SK-N-SH (cell line): Measurements from ENCODE around the gene NOTUM. TPM values are rescaled to one million over a fixed set of nuclear protein-coding genes. Genes with fewer than 3 reads are reported as not detected.

Experiments used
- CTCF ChIA-PET: fragments of 300-600, 350-600 bp; formaldehyde crosslinking; extraction: SDS; loops from one replicate; lab custom pipeline; 2021; lab: Yijun Ruan, JAX
- POLR2A ChIA-PET: fragments of 350-600 bp; sonication (Branson Sonifier 250); formaldehyde crosslinking; extraction: SDS; loops from one replicate; lab custom pipeline; 2020; ENCODE audit warnings: antibody characterized with exemption, inconsistent platforms; lab: Yijun Ruan, JAX
- DNase-seq: peaks from one replicate; pipeline ENCODE4 v3.0.0; 2012
- H2AFZ ChIP-seq: fragments of 200-600 bp; sonication (generic); 2 replicates; pipeline ENCODE4 v1.8.1; 2016; ENCODE audit warnings: antibody characterized with exemption, mild to moderate bottlenecking, low read depth
- H3F3A ChIP-seq: fragments of 200-600 bp; sonication (generic); replicated peaks from 2 replicates; pipeline ENCODE3; 2016; ENCODE audit warnings: antibody characterized with exemption, mild to moderate bottlenecking; ENCODE audit not compliant: insufficient read depth
- H3K27ac ChIP-seq, 2 experiments: fragments of 200-500 bp in 1 of 2; fragments of 200-600 bp in 1 of 2; sonication (Bioruptor generic) in 1 of 2; sonication (generic), shearing (Covaris generic) in 1 of 2; 2 replicates each; pipeline versions ENCODE4 v1.5.1 to v1.6.1; 2014 to 2016; ENCODE audit warnings: low read depth in 2 of 2, inconsistent platforms in 1 of 2, low read length in 1 of 2, mild to moderate bottlenecking in 1 of 2, mixed read lengths in 1 of 2
- H3K27me3 ChIP-seq: fragments of 200-600 bp; sonication (generic), shearing (Covaris generic); 2 replicates; pipeline ENCODE4 v1.6.1; 2016; ENCODE audit warnings: mixed run types; ENCODE audit not compliant: insufficient read depth
- H3K36me3 ChIP-seq, 2 experiments: fragments of 200-500 bp in 1 of 2; fragments of 200-600 bp in 1 of 2; sonication (Bioruptor generic) in 1 of 2; sonication (generic) in 1 of 2; replicated peaks in 1 of 2; 2 replicates each; pipeline versions ENCODE3 to v1.5.1; 2014 to 2016; ENCODE audit warnings: low read length in 1 of 2, mild to moderate bottlenecking in 1 of 2; ENCODE audit not compliant: insufficient read depth in 2 of 2, control insufficient read depth in 1 of 2
- H3K4me1 ChIP-seq, 2 experiments: fragments of 200-500 bp in 1 of 2; fragments of 200-600 bp in 1 of 2; sonication (Bioruptor generic) in 1 of 2; sonication (generic), shearing (Covaris generic) in 1 of 2; 2 replicates each; pipeline versions ENCODE4 v1.5.1 to v1.6.1; 2014 to 2016; ENCODE audit warnings: low read depth in 1 of 2, low read length in 1 of 2, mixed run types in 1 of 2; ENCODE audit not compliant: insufficient read depth in 2 of 2, control insufficient read depth in 1 of 2
- H3K4me2 ChIP-seq: fragments of 200-600 bp; sonication (generic), shearing (Covaris generic); 2 replicates; pipeline ENCODE4 v1.6.1; 2017; ENCODE audit warnings: mixed run types
- H3K4me3 ChIP-seq, 2 experiments: fragments of 200-500 bp in 1 of 2; fragments of 200-600 bp in 1 of 2; sonication (Bioruptor generic) in 1 of 2; sonication (generic), shearing (Covaris generic) in 1 of 2; 2 replicates each; pipeline versions ENCODE4 v1.5.1 to v1.8.1; 2014 to 2016; ENCODE audit warnings: low read depth in 2 of 2, inconsistent platforms in 1 of 2, low read length in 1 of 2, mild to moderate bottlenecking in 1 of 2, mixed read lengths in 1 of 2, moderate library complexity in 1 of 2
- H3K79me2 ChIP-seq: fragments of 200-600 bp; sonication (generic); 2 replicates; pipeline ENCODE4 v1.8.1; 2017; ENCODE audit warnings: mild to moderate bottlenecking; ENCODE audit not compliant: insufficient read depth
- H3K9ac ChIP-seq: fragments of 200-600 bp; sonication (generic); 2 replicates; pipeline ENCODE4 v1.6.1; 2017; ENCODE audit warnings: mixed run types
- H3K9me2 ChIP-seq: fragments of 200-600 bp; sonication (generic); 2 replicates; pipeline ENCODE4 v1.6.1; 2017; ENCODE audit warnings: mixed run types
- H3K9me3 ChIP-seq: fragments of 200-600 bp; sonication (generic); 2 replicates; pipeline ENCODE4 v1.6.1; 2017; ENCODE audit warnings: mixed run types, mild to moderate bottlenecking, moderate library complexity
- H4K20me1 ChIP-seq: fragments of 200-600 bp; sonication (generic); 2 replicates; pipeline ENCODE4 v1.6.1; 2017; ENCODE audit warnings: mild to moderate bottlenecking, mixed run types; ENCODE audit not compliant: insufficient read depth
- CTCF ChIP-seq: fragments of 200-600 bp; sonication (generic); IDR thresholded peaks from 2 replicates; pipeline ENCODE4 v1.6.1; 2017; ENCODE audit warnings: antibody characterized with exemption, mild to moderate bottlenecking, moderate library complexity
- ELF1 ChIP-seq: IDR thresholded peaks from 2 replicates; pipeline ENCODE4 v1.4.0; 2012
- EZH2phosphoT487 ChIP-seq: fragments of 200-600 bp; sonication (generic); IDR thresholded peaks from 2 replicates; pipeline ENCODE4 v1.6.1; 2017; ENCODE audit warnings: low read depth, mixed run types, mild to moderate bottlenecking, antibody characterized with exemption, moderate library complexity, borderline replicate concordance
- FOXJ3 ChIP-seq: sonication (generic); formaldehyde crosslinking; IDR thresholded peaks from 2 replicates; pipeline ENCODE4 v1.5.1; 2020; ENCODE audit warnings: mild to moderate bottlenecking, missing genetic modification reagents
- JUND ChIP-seq: IDR thresholded peaks from 2 replicates; pipeline ENCODE4 v1.4.0; 2012
- MXI1 ChIP-seq: IDR thresholded peaks from 2 replicates; pipeline ENCODE4 v1.6.1; 2012; ENCODE audit warnings: mild to moderate bottlenecking, low read depth, low read length, improper control_type of control experiment
- NFIC ChIP-seq: IDR thresholded peaks from 2 replicates; pipeline ENCODE4 v1.4.0; 2012; ENCODE audit warnings: borderline replicate concordance
- NRF1 ChIP-seq: IDR thresholded peaks from 2 replicates; pipeline ENCODE4 v1.6.1; 2012; ENCODE audit warnings: low read depth, mild to moderate bottlenecking, low read length
- POLR2AphosphoS5 ChIP-seq: IDR thresholded peaks from 2 replicates; pipeline ENCODE4 v1.6.1; 2012; ENCODE audit warnings: low read depth, low read length
- RCOR1 ChIP-seq: fragments of 150-350 bp; IDR thresholded peaks from 2 replicates; pipeline ENCODE4 v1.6.1; 2017; ENCODE audit warnings: antibody characterized with exemption, low read length
- RFX5 ChIP-seq: IDR thresholded peaks from 2 replicates; pipeline ENCODE4 v1.6.1; 2012; ENCODE audit warnings: mild to moderate bottlenecking, improper control_type of control experiment, low read length
- SIN3A ChIP-seq: IDR thresholded peaks from 2 replicates; pipeline ENCODE4 v1.6.1; 2012; ENCODE audit warnings: low read depth, mild to moderate bottlenecking, low read length, moderate library complexity, borderline replicate concordance
- SMC3 ChIP-seq: IDR thresholded peaks from 2 replicates; pipeline ENCODE4 v1.6.1; 2012; ENCODE audit warnings: low read depth, low read length, improper control_type of control experiment
- TAF1 ChIP-seq: IDR thresholded peaks from 2 replicates; pipeline ENCODE4 v1.6.1; 2012; ENCODE audit warnings: low read depth, mild to moderate bottlenecking, low read length, moderate library complexity, borderline replicate concordance
- TEAD4 ChIP-seq: IDR thresholded peaks from 2 replicates; pipeline ENCODE4 v1.4.0; 2012; ENCODE audit warnings: mild to moderate bottlenecking, borderline replicate concordance; ENCODE audit not compliant: insufficient read depth
- USF2 ChIP-seq: fragments of 150-350 bp; IDR thresholded peaks from 2 replicates; pipeline ENCODE4 v1.6.1; 2017; ENCODE audit warnings: antibody characterized with exemption, low read length, low read depth, borderline replicate concordance
- YY1 ChIP-seq: IDR thresholded peaks from 2 replicates; pipeline ENCODE4 v1.4.0; 2012; ENCODE audit warnings: low read depth, mild to moderate bottlenecking
- WGBS: methylation state at CpG from one replicate; pipeline ENCODE4 v1.1.6; 2017; ENCODE audit warnings: low lambda C conversion rate; 5-methylcytosine and 5-hydroxymethylcytosine counted together
- polyA plus RNA-seq, 3 experiments: library from polyadenylated mRNA; depleted of rRNA; stranded (reverse); fragments of >200 nt; gene quantifications; 2 replicates each; pipeline ENCODE4 v1.2.3, GENCODE V29; 2012
- TF ChIP-seq, protein P1 (sequence below): IDR thresholded peaks from 2 replicates; pipeline ENCODE4 v1.4.0; 2012; ENCODE audit warnings: low read depth, borderline replicate concordance

The NOTUM gene
- polyA plus RNA-seq, 1 of the 3 experiments (the other 2 are of a cell fraction) = 0.33 TPM

DNA sequence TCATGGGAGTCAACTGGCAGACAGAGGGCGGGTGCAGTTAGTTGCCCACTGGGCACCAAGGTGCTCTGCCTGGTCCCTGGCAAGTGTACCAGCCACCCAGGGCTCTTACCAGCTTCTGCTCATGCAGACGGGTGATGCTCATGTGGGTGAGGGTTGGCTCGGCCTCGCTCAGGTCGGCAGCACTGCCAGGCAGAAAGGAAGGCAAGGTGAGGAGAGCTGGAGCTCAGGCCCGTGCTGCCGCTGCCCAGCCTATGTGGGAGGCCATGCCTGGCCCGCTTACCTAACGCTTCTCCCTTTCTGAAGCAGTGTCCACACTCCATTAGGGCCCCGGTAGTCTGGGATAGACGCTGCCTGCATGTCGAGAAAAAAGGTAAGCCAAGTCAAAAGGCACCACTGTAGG is 45.7 kb downstream of the NOTUM start:
- WGBS = 92% methylated on average over 12 of the region's 12 CpGs

More for the DNA sequence above, 45.7 kb downstream of the NOTUM start:
- Histone ChIP-seq H3K9me3 (no peaks in the 10 kb centered on the region), H3K9me2 (no peaks in the 10 kb centered on the region), H2AFZ (no peak overlapping the region), H3F3A (peaks cover 28% of the 10 kb centered on the region), H3K4me2 (no peak overlapping the region), H3K27me3 (no peaks in the 10 kb centered on the region), H3K36me3 (peaks cover 21 to 62% of the 10 kb centered on the region in 2 experiments), H3K79me2 (peaks cover 55% of the 10 kb centered on the region), H3K27ac (no peak overlapping the region), H4K20me1 (peaks cover 53% of the 10 kb centered on the region), H3K4me3 (no peak overlapping the region), H3K4me1 (peaks cover 10 to 30% of the 10 kb centered on the region in 2 experiments), H3K9ac (no peak overlapping the region)
- POLR2A ChIA-PET = interaction anchor here (1.0 kb wide), 1 partner anchor 106 kb away, joined by 3 read pairs; no protein-coding TSS in a partner anchor
- CTCF ChIA-PET = interaction anchor here (1.0 to 3.4 kb wide), 3 partner anchors 12 to 106 kb away, joined by 3 to 22 read pairs (median 3); partner anchors contain the start of gene MAFG
- DNase-seq = no peak
- TF ChIP-seq CTCF (no peak), FOXJ3 (CRISPR knock-in tag) (no peak), EZH2phosphoT487 (no peak), YY1 (no peak), MXI1 (no peak), ELF1 (no peak), TAF1 (no peak), JUND (no peak), NFIC (no peak), USF2 (no peak), POLR2AphosphoS5 (no peak), RCOR1 (no peak), SMC3 (no peak), SIN3A (no peak), NRF1 (no peak), TEAD4 (no peak), RFX5 (no peak)
- TF ChIP-seq, protein P1, sequence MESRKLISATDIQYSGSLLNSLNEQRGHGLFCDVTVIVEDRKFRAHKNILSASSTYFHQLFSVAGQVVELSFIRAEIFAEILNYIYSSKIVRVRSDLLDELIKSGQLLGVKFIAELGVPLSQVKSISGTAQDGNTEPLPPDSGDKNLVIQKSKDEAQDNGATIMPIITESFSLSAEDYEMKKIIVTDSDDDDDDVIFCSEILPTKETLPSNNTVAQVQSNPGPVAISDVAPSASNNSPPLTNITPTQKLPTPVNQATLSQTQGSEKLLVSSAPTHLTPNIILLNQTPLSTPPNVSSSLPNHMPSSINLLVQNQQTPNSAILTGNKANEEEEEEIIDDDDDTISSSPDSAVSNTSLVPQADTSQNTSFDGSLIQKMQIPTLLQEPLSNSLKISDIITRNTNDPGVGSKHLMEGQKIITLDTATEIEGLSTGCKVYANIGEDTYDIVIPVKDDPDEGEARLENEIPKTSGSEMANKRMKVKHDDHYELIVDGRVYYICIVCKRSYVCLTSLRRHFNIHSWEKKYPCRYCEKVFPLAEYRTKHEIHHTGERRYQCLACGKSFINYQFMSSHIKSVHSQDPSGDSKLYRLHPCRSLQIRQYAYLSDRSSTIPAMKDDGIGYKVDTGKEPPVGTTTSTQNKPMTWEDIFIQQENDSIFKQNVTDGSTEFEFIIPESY = no peak
